ENCODE results near the gene C21orf58.

Gene C21orf58

DNA sequence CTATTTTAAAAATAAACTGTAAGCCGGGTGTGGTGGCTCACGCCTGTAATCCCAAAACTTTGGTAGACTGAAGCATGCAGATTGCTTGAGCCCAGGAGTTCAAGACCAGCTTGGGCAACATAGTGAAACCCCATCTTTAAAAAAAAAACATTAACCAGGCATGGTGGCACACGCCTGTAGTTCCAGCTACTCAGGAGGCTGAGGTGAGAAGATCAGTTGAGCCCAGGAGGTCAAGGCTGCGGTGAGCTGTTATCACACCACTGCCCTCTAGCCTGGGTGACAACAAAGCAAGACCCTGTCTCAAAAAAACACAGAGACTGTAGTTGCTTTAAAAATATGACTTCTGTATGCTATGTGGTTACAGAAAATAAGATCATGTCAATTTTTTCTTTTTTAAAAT, 70.8 kb downstream of the C21orf58 start:
- no peak for DNase-seq
